ENCODE results near the gene TCTN3.
"Not testable (repeated sequence)": the region's sequence is repeated elsewhere in the genome, so short reads cannot be mapped to it uniquely, and the experiment has no call there.

TCTN3 gene

GRCh38 chr10:95637911-95638310, 55.8 kb downstream of the TCTN3 start:
- FAIRE-seq: no peak

GRCh38 chr10:95637140-95637539, 56.6 kb downstream of the TCTN3 start:
- FAIRE-seq: no peak

More at GRCh38 chr10:95637911-95638310, 55.8 kb downstream of the TCTN3 start:
- DNase-seq (ENCODE audit: insufficient read length, low spot score): no peak

GRCh38 chr10:95635319-95635733, 58.4 kb downstream of the TCTN3 start:
- FAIRE-seq: no peak

More at GRCh38 chr10:95637140-95637539, 56.6 kb downstream of the TCTN3 start:
- DNase-seq (ENCODE audit: insufficient read length, low spot score): no peak

GRCh38 chr10:95628786-95629185, 64.9 kb downstream of the TCTN3 start:
- no peak for DNase-seq (ENCODE audit: insufficient read length, low spot score)

More at GRCh38 chr10:95635319-95635733, 58.4 kb downstream of the TCTN3 start:
- no peak for DNase-seq (ENCODE audit: insufficient read length, low spot score)

GRCh38 chr10:95626500-95626899, 67.2 kb downstream of the TCTN3 start:
- FAIRE-seq: no peak
- DNase-seq (ENCODE audit: insufficient read length, low spot score): no peak

More at GRCh38 chr10:95628786-95629185, 64.9 kb downstream of the TCTN3 start:
- no peak for FAIRE-seq

GRCh38 chr10:95620415-95620814, 73.3 kb downstream of the TCTN3 start:
- FAIRE-seq: not testable (repeated sequence)

GRCh38 chr10:95618101-95618500, 75.6 kb downstream of the TCTN3 start:
- DNase-seq (ENCODE audit: insufficient read length, low spot score): no peak
- no peak for FAIRE-seq

More at GRCh38 chr10:95620415-95620814, 73.3 kb downstream of the TCTN3 start:
- not testable (repeated sequence) for DNase-seq (ENCODE audit: insufficient read length, low spot score)

GRCh38 chr10:95616446-95616845, 77.3 kb downstream of the TCTN3 start:
- no peak for FAIRE-seq
- DNase-seq (ENCODE audit: insufficient read length, low spot score): no peak

Data from GM19239 (cell line).